Endometrium (tissue), 2 donors: ENCODE results near the gene NR2F2.

Source experiments
- FAIRE-seq: peaks from 2 replicates; lab custom pipeline; 2012; peaks lifted over from hg19 to GRCh38; lab: Jason Lieb, UNC
- donor health status: control.
- donor health status: control.

NR2F2 gene

DNA sequence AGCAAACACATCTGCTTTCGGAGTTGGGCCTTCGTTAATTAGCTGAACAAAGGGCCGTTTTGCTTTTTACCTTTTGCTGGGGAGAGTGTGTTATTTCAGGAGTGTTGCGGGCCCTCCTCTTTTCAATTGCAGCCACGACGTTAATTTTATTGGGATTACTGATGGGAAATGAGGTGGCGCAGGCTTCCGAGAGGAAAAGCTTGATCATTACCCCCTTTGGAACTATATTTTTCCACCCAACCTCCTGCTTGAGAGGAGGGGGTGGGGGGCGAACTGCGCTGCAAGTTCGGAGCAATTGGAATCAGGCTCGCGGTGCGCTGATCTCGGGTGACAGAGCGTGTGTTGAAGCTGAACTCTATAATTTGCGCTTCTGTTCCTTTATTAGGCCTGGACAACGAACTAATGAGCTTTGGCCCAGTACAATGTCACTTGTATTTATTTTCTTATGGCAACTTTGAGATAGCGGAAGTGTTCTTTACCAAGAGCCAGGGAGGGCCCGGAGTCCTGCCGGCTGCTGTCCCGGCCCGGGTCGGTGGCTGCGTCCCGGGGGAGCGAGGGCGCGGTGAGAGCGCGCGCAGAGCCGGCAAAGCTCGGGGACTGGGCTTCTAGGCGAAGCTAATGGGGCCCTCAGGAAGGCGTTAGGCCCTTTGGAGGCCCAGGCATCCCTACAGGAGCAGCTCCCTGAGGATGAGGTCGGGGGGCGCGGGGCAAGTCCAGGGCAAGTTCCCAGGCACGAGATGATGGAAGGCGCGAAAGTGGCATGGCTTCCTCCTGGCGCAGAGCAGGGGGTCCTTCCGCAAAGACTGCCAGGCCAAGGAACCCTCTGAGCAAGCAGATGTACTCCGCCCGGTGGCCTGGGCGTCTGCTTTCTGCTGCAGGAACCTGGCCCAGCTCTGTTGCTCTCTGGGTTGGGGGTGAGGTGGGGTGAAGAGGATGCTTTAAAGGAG lies 12.9 kb downstream of the NR2F2 start:
- no peak for FAIRE-seq

DNA sequence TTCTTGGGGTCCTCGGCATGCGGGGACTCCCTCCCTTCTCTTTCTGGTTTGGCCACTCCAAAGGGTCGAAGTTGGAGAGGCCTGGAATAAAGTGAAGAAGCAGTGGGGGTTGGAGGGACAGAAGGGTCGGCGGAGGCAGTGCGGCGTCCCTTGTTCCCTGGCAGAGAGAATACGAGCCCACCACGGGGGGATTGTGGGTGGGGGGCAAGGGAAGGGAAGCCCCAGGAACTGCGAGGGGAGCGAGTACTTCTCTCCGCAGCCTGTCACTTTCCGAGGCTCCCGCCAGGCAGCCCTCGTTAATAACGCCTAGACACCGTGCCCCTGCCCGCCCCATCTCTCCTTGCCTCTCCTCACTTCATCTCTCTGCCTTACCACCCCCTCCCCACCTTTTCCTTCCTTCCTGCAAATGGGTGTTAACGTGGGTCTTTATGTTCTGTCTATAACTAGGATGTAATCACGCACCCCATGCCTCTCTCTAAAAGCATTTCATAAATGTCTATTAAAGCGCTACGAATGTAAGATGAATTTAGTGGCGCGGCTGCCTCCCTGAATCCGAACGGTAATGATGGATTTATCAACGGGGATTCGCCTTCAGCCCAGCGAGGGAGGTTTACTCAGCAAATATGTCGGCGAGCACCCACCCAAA lies 13.7 kb downstream of the NR2F2 start:
- FAIRE-seq: no peak

DNA sequence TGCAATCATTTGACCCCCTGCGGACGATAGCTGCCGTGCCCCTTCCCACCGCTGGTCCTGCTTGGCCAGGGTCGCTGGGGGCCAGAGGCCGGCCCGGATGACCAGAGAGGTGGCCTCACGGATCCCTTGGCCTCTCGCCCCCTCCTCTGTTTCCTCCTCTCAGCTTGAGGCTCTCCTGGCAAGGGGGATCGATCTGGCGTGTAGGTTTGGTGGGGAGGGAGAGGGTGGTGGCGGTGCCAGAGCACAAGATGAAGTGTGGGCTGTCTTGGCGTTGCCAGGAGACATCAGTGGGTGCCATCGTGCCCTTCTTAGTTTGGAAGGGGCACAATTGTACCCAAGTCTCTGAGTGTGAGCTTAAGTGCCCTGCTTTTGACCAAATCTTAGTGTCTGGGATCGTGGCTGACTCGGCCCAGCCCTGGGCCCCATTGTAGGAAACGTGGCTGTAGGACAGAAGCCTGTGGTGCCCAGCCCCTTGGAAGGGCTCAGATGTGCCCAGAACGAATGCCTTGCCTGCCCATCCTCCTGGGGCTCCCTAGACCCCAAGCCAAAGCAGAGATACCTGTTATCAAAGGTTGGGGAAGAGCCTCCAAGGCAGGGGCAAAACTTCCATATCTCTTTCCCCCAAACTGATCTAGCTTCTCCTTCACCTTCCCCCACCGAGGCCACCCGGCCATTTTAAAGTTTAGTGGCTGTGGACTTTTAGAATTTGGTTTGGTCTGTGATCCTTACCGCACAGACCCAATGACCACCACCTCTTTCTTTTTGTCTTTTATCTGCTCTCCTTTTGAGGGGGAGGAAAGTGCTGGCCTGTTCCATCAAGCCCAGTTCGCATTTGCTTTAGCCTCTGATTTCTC lies 14.4 kb downstream of the NR2F2 start:
- no peak for FAIRE-seq

DNA sequence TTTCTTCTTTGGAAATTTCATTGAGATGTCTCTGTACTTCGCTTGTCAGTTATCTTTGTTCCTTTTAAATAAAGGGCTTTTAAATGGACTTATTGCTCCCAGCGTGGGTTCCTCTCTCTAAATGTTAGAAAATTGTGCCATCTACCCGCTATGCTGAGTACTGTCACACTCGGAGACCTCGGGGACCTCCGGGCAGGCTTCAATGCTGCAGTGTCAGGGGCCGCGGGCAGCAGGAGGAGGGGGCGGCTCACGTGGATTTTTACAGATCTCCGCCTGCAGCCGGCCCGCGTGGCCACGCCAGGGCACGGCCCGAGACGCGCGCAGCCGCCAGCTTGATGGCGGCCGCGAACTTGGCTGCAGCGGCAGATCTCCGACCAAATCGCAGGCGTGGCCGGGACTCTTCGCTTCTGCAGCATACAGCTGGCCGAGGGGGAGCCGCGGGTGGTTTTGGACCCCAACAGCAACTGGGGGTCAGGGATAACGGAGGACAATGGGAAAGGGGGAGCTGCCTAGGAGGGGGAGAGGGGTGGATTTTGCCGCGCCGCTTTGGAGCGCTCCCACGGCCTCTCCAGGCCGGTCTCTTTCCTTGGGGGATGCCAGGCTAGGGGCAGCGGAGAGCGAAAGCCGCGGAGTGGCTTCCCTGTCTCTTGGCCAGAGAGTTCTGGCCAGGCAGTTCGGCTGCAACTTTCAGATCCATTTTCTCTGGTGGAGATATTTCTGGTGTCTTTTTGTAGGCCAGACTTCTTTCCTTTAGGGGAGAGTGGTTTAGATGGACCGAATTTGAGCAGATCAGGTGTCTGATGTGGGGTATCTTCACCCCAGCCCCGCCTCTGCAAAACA lies 15.3 kb downstream of the NR2F2 start:
- FAIRE-seq: no peak

GRCh38 chr15:96346409-96346970 lies 16.0 kb downstream of the NR2F2 start:
- peak; percentile 84 for FAIRE-seq

DNA sequence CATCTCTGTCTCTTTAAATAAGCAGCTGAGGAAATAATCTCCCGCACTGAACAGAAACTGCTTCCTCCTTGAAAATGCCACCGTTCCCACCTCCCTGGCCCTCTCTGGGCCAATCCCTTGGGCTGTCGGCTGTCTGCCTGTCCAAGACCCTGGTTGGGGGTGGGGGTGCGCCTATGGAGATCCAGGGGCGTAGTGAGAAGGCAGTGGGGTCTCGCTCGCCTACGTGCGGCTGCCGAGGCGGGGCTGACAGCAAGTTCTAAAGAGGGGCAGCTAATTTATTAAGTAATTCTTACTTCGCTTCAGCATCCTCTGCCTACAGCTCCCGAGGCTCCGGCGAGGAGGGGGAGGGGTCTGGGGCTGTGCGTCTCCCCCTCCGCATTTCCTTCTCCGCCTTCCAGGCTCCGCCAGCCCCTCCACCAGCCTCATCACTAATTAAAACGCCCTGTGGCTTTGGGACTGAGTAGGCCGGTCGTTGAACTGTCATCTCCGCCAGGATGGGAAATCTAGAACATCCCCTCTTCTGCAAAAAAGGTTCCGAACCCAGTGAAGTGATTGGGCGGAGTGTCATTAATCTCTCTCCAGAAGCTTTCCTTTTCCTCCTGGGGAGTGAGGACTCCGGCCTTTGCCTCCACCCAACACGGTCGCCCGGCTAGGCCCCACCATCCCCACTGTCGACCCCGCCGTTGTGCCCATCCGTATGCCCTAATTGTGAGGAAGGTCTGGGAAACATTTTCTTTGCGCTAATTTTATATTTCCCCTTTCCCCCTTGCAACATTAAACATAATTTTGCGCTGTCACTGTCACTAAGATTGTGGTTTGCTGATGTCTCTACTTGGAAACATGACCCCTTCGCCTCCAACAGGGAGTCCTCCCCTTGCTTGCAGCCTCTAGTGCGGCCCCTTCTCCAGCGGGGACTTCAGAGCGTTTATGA lies 16.9 kb downstream of the NR2F2 start:
- FAIRE-seq: peak; percentile 8

DNA sequence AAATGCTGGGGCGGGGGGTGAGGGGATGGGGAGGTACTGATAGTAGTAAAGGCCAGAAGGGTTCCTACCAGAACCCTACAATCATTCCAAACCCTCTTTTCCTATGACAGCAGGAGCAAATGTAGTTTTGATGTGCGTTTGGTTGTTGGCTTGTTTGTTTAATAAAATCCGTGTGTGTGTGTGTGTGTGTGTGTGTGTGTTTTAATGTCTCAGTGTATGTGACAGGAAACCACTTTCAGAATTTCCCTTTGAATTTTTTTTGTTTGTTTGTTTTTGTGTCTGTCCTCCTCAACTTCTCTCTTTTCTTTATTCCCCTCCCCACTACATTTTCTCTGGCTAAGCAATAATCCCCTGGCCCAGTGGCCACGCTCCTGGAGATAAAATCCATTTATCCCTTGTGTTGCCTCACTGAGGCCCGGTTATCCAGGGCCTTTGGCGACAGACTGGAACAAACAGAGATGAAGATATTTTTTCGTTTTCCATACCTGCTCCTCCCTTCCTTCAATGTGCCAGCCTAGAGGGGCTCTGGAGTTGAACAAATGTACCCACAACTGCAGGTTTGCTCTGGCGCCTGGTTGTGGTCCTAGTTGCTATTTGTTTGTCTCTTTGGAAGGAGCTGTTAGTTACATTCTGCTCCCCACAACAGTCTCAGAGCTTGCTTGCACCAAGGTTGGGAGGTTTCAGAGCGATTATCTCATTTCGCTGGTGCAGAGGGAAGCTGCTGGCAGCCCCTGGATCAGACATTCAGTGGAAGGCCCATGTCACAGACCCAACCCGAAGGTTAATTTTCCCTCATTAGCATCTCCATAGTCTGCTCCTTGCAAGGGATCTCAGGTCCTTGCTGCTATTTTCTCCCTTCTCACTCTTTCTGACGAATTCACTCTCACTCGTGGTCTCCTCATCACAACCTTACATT lies 17.9 kb downstream of the NR2F2 start:
- FAIRE-seq: no peak

DNA sequence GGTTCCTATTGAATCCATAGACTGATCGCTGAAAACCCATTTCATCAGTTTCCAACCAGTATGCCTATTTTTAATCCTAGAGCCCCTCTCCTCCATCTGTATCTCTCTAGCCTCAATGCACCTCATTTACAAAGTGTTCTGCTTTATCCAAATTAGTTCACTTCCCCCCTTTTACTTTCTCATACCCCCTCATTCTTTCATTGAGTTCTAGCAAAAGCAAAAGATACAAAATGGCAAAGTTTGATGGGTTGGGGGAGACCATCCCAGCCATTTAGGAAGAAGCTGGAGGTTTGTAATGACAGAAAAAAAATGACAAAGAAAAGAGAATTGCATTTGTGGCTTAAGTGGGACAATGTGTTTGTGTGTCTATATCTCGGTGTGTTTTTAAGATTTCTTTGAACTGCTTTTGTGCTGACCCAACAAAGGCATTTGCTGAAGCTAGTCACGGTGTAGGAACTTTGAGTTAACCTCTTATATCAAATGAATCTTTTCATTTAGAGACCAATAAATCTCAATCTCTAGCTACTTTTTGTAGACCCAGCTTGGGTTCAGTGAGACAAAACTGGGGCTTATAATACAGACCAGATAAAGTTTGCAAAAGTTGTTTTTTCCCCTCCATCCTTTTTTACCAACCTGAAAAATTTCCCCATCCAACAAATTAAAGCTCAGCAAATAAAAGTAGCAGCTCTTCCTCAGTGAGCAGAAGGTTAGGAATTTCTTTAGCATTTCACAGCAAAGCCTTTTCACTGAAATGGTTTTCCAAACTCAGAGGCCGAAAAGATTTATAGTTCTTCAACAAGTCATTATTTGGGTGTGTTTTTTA lies 18.7 kb downstream of the NR2F2 start:
- FAIRE-seq: no peak

- no peak for FAIRE-seq
Observed at GRCh38 chr15:96349857-96350720, 19.6 kb downstream of the NR2F2 start.

- no peak for FAIRE-seq
Observed at GRCh38 chr15:96350934-96351724, 20.6 kb downstream of the NR2F2 start.

- FAIRE-seq: no peak
Observed at GRCh38 chr15:96351761-96352603, 21.5 kb downstream of the NR2F2 start.

DNA sequence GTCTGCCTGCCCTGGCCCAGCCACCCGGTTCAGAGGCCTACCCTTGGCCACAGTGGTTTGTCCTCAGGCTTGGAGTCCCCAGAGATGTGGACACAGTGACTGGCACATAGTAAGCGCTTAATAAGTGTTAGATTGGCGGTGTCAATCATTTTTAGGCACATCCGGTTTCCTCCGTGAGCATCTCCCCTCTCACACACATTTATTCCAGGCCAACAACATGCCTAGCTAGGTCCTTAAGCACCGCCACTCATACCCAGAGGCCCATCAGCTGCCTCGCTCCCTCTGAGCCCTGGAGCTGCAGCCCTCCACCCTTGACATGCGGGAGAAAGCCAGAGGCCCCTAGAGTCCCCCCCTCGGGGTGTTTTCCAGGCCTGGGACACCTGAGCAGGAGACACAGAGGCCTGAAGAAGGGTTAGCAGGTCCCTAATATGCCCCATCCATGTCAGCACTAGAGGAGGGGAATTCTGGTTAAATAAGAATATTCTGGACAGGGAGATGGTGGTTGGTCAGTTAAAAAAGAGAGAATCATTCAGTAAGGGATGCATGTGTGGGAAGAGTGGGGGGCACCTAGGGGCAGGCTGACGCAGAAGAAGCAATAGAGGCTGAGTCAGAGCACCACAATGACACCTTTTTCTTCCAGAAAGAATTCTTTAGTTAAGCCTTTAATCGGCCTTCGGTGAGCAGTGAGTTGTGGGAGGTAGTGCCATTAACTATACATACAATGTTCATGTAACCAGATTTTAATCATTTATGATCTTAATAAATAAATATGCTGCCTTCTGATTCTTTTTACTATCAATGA lies 22.3 kb downstream of the NR2F2 start:
- no peak for FAIRE-seq

DNA sequence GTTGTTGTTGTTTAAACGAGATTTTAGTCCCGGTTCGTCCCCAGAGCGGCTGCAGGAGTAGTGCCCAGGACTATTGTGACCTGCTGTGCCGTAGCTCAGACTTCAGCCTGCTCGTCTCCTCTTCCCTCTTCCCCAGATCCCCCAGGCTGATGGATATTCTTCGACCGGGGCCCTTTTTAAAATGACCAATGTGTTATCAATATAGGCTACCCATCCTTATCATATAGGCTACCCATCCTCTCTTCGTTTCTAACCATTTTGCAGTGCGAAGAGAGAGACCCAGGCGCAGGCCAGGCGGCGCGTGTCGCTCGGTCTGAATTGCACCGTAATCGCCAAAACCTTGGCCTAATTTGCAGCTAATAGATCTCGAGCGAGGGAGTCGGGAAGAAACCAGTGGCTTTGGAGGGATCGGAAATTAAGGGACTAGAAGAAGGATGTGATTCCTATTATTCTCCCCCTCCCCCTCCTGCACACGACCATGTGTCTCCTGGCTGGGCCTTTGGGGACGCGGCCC lies 23.0 kb downstream of the NR2F2 start:
- no peak for FAIRE-seq
